NCI-H748 treated with DMSO at 0.1 percent for 48 hours (cell line): ENCODE measurements around the gene TRIM74.
"Not testable (repeated sequence)": the region's sequence is repeated elsewhere in the genome, so short reads cannot be mapped to it uniquely, and the experiment has no call there.

ENCODE experiments used
- DNase-seq: peaks from one replicate; lab custom pipeline; 2025; lab: John Stamatoyannopoulos, UW

Gene TRIM74

DNA sequence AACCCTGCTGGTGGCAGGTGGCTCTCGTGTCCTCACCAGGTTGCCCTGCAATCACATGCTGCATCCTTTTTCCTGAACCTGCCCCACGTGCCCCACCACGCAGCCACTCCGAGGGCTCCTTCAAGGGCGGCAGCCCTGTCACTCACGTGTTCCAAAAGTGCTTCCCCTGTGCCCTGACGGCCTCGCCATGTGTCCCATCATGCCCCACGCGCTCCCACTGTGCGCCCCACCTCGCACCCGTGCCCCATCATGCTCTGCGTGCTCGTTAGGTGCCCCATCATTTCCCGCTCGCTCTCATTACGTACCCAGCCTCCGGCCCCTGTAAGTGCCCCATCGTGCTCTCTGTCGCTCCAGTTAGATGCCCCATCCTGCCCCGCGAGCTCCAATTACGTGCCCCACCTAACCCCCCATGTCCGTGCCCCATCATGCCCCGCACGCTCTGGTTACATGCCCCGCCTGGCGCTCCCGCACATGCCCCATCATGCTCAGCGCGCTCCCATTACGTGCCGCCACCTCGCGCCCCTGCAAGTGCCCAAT, at the start of gene TRIM74:
Gene TRIM74, minus strand, starts transcription at position 487 of the 537 bp plus-strand sequence. CDS start 3,309 bp downstream, outside the sequence.
- not testable (repeated sequence) for DNase-seq

DNA sequence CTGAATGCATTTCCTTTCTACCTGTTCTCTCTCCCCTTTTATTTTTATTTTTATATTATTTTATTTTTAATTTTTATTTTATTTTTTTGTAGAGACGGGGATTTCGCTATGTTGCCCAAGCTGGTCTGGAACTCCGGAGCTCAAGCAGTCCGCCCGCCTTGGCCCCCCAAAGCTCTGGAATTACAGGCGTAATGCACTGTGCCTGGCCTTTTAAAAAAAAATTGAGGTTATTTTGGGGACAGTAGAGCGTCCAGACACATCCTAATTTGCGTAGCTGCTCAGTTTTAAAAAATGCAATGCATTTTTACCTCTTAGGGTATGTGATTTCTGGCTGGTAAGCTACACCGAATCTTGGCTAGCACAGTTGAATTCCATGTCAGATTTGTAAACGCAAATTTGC, 37.2 kb upstream of the TRIM74 start:
- not testable (repeated sequence) for DNase-seq

DNA sequence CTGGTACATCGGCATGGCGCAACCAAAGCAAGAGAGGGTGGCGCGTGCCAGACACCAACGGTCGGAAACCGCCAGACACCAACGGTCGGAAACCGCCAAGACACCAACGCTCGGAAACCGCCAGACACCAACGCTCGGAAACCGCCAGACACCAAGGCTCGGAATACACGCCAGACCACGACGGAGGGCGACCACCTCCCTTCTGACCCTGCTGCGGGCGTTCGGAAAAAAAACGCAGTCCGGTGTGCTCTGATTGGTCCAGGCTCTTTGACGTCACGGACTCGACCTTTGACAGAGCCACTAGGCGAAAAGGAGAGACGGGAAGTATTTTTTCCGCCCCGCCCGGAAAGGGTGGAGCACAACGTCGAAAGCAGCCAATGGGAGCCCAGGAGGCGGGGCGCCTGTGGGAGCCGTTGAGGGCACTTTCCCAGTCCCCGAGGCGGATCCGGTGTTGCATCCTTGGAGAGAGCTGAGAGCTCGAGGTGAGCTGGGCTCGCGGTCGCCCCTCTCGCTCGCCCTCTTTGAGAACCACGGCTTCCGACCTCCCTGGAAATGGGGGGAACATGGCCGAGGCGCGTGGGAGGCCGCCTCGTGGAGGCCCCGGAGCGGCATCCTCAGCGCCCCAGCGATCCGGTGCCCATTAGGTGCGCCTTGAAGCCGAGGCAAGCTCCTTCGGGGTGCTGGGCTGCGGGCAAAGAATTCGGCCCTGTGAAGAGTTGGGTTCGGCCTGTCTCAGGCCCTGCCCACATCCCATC, 36.6 kb upstream of the TRIM74 start:
- DNase-seq = not testable (repeated sequence)

DNA sequence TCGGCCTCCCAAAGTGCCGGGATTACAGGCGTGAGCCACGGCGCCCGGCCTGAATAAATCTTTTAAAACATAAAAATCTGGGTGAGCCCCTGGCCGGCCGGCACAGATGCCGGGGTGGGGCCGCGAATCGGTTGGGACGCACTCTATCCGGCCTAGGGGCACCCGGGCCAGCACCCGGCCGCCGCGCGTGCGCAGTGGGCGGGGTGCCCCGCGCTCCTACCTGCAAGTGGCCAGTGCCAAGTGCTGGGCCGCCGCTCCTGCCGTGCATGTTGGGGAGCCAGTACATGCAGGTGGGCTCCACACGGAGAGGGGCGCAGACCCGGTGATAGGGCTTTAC, 36.1 kb upstream of the TRIM74 start:
- not testable (repeated sequence) for DNase-seq

DNA sequence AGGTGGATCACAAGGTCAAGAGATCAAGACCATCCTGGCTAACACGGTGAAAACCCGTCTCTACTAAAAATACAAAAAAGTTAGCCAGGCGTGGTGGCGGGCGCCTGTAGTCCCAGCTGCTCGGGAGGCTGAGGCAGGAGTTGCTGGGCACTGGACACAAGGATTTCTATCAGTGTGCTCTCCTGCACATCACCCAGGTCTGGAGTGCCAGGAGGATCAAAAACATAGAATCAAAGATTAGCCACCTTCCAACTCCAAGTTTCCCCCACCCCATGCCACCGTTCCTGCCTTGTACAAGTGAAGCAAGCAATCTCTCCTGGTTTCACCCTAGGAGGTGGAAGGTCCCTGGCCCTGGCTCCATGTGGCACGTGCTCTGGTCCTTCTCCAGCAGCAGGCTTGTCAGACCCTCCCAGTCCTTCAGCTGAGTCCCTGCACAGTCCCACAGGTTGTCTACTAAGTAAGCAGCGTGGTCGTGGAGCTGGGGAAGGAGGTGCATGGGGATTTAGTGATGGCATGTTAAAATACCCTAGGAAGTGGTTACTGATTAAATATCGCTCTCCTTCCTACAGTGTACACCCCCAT, 28.7 kb upstream of the TRIM74 start:
- DNase-seq = not testable (repeated sequence)

DNA sequence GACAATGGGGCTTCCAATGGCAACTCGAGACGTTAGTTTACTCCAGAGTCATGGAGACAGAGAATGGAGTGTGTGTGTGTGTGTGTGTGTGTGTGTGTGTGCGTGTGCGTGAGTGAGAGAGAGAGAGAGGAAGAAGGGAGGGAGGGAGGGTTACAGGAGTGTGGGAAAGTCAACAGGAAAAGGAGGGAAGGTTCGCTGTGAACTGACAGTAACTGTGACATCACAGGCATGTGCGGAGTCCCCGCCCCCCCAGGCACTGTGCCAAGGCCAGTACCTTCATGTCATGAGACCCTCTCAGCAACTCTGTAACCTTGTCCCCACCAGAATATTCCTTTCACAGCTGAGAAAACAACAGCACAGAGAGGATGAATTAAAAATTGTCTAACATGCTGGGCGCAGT, 28.2 kb upstream of the TRIM74 start:
- DNase-seq = not testable (repeated sequence)

DNA sequence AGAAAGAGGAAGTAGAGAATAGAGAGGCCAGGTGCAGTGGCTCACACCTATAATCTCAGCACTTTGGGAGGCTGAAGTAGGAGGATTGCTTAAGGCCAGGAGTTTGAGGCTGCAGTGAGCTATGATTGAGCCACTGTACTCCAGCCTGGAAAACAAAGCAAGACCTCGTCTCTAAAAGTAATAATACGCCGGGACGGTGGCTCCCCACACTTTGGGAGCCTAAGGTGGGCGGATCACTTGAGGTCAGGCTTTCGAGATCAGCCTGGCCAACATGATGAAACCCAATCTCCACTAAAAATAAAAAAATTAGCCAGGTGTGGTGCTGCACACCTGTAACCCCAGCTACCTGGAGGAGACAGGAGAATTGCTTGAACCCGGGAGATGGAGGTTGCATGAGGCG, 26.2 kb upstream of the TRIM74 start:
- not testable (repeated sequence) for DNase-seq

DNA sequence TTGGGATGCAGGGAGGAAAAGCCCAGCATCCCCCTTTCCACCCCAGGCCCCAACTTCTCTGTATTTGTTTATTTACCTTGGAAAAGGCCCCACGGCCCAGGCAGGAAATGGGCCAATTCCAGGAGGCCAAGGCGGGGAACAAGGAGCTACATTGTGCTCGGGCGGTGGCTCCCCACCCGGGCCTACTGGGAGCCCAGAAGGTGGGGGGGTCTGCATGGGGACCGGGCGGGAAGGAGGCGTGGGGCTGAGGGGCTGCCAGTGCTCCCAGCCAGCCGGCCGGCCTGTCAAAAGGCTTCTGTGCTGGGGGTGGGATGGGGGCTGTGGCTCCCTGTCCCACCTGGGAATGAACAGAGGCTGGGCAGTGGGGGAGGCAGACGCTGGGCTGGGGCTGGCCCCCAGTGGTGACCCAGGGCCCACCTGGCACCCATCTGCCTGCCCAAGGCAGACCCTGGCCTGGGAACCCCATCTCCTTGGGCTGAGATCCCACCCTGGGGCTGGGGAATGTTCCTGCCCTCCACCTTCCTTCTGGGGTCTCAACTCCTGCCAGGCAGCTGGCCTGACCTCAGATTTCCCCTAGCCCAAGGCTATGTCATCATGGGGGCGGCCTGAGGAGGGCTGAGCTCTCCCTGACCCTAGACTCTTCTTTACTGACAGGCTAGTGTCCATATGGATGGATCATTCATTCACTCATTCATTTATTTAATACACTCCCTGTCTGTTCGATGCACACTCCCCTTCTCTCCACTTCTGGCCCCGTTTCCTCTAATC, 21.1 kb upstream of the TRIM74 start:
- not testable (repeated sequence) for DNase-seq

DNA sequence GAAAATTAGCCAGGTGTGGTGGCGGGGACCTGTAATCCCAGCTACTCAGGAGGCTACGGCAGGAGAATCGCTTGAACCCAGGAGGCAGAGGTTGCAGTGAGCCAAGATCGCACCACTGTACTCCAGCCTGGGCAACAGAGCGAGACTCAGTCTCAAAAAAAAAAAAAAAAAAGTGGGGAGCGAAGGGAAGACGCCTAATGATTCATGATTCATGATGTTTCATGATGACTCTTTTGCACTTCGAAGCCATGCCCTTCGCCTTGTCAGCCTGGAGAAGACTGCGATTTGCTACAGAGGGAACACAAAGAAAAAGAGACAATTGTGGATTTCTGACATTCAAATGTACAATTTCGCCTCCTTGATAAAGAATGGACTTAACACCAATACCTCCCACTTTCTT, 12.8 kb upstream of the TRIM74 start:
- not testable (repeated sequence) for DNase-seq

DNA sequence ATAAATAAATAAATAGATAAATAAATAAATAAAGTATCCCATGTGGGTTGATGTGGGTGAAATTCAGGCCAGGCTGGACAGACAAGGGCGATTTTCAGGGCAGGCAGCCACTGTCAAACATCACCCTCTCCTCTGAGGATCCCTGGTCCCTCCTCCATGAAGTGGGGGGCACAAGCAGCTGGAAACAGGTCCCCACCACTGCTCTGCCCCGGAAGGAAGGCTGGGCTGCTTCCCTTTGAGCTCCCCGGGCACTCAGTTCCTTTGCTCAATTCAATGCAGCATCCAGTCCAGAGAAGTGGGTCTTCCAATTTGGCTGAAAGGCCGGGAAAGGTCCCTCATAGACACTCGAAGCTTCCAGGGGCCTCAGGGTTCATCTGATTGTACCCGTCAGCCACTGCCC, 11.1 kb upstream of the TRIM74 start:
- not testable (repeated sequence) for DNase-seq

DNA sequence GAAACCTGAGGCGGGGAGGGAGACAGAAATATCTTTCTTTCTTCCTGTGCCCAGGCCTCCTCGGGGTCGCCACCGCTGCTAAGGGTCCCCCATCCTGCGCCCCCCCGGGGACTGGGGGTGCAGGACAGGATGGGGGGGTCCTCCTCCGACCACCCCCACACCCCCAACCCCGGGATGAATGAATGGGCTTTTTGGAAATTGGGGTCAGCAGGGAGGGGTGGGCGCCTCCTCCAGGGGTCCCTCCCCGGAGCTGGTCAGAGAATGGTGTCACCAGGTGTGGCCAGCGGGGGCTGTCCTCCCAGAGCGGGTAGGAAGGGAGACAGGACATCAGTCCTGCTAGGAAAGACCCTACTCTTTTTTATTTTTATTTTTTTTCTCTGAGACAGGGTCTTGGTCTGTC, 7.2 kb upstream of the TRIM74 start:
- not testable (repeated sequence) for DNase-seq

DNA sequence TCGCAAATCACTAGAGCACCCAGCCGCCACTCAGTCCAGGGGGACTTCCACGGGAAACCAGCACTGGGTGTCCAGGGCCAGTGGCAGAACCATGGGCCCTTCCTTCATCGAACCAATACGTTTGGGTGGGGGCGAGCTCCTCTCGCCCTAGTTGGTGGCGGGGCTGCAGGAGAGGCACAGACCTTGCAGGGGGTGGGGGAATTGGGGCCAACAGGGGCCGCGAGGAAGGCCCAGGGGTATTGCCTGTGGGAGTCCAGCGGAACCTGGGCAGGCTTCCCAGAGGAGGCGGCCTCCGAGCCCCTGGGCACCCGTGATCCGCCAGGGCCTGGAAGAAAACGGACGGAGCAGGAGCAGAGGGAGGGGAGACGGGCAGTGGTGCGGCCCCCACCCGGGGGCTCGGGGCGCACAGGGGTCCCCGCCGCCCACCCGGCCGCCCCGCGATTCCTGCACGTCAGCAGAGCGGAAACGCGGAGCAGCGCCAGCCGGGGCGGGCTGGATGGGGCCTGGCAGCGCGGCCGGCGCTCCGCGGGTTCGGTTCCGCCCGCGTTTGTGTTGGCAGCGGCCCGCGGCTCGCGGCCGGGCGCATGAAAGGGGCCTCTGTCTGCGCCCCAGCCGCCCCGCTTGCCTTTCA, 6.5 kb upstream of the TRIM74 start:
- not testable (repeated sequence) for DNase-seq

DNA sequence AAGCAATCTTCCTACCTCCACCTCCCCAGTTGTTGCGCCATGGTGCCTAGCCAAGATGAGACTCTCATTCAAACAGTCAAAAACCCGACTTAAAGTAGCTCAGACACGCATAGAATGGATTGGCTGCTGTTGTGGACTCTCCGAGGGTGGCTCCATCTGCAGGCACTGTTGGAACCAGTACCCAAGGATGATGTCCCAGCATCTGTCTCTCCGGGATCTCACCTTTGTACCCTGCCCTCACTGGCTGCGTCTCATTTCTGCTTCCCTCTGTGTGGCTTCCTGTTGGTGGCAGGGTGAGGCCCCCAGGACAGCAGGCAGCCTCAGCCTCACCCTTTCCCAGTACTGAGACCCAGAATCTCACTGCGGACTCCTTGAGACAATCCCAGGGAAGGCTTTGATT, 5.5 kb upstream of the TRIM74 start:
- not testable (repeated sequence) for DNase-seq

DNA sequence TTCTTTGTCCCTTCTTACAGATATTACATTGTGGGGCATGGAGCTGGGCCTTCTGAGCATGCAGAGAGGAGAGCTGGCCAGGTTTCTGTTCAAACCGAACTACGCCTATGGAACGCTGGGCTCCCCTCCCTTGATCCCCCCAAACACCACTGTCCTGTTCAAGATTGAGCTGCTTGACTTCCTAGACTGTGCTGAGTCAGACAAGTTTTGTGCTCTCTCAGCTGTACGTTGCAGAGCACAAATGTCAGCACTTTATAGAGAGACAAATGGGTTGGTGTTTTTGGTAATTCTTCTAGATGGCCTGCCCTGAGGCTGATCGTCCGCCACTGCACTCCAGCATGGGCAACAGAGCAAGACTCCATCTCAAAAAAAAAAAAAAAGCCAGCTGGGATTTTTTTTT, 2.2 kb upstream of the TRIM74 start:
- DNase-seq = not testable (repeated sequence)

DNA sequence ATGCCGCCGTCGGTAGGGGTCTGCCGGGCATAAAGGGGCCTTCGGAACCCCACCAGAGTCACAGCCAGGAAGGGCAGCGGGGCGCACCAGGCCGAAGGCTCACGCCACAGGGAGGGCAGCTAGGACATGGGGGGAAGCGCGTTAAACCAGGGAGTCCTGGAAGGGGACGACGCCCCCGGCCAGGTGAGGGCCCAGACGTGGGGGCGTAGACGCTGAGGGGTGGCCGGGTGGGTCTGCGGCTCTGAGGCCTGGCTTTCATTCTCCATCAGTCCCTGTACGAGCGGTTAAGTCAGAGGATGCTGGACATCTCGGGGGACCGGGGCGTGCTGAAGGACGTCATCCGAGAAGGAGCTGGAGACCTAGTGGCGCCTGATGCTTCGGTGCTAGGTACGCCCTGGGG, 422 bp upstream of the TRIM74 start:
- DNase-seq = not testable (repeated sequence)

DNA sequence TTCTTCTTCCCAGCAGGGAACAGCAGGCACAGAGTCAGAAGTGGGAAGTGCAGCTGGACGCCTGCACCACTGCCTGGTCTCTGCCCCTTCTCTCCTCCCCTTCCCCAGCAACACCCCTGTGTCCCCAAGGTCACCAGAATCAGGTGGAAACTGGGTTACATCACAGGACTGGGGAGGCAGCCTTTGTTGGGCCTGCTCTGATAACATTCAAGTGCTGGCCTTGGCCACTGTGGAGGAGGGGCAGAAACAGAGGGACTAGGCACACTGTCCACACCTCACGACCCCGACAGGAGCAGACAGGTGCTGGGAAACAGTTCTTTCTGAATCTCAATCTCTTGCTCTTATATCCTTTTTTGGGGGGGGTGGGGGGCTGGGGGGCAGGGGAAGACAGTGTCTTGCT, 2.4 kb downstream of the TRIM74 start:
- DNase-seq = not testable (repeated sequence)

DNA sequence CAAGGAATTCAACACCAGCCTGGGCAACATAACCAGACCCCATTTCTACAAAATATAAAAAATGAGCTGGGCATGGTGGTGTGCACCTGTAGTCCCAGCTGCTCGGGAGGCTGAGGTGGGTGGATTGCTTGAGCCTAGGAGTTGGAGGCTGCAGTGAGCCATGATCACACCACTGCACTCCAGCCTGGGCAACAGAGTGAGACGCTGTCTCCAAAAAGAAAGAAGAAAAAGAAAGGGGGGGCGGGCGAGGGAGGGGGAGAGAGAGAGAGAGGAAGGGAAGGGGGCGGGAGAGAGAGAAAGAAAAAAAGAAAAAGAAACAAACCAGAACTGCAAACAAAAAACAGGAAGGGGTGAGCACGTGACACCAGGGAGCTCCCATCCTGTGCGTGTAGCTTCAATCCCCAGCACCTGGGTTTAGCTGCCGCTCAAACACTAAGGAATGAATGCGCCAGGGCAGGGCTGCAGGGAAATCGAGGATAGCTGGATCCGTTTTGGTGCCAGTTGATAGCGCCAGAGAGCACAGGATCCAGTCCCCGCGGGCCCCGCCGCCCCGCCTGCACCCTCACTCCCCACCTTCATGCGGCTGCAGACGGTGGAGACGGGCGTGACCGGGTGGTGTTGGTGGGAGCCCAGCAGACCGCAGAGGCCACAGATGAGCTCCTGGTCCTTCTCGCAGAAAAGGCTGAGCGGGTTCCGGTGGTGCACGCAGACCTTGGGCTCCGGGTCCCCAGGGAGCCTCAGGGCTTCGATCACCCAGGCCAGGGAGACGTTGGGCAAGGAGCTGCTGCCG, 3.9 kb downstream of the TRIM74 start:
- DNase-seq = not testable (repeated sequence)

DNA sequence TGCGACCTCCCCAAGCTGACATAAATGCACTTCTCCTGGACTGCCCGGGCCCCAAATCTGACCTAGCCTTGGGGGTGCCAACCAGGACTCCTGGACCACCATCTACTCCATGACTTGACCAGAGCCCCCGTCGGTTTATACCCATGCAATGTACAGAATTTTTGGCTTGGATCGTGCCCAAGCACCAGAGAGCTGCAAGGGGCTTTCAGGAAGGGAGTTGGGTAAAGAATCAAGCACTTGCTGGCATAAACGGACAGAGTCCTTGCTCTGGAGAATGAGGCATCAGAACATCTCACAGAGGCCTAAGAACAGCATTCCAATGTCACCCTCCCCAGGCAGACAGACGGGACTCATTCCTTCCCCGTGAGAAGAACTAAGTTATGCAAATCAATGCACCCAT, 6.2 kb downstream of the TRIM74 start:
- DNase-seq = not testable (repeated sequence)

DNA sequence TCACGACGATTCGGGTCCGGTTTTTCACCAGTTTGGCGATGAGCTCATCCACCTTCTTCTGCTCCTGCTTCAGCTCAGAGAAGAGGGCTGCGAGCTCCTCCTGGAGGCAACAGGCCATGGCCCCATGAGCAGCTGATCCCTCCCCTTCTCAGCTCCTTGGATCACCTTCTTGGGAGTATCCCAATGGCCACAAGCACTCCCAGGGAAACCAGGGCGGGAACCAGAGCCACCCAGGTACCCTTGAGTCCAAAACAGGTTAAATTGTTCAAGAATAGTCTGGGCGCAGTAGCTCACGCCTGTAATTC, 8.0 kb downstream of the TRIM74 start:
- DNase-seq = not testable (repeated sequence)

DNA sequence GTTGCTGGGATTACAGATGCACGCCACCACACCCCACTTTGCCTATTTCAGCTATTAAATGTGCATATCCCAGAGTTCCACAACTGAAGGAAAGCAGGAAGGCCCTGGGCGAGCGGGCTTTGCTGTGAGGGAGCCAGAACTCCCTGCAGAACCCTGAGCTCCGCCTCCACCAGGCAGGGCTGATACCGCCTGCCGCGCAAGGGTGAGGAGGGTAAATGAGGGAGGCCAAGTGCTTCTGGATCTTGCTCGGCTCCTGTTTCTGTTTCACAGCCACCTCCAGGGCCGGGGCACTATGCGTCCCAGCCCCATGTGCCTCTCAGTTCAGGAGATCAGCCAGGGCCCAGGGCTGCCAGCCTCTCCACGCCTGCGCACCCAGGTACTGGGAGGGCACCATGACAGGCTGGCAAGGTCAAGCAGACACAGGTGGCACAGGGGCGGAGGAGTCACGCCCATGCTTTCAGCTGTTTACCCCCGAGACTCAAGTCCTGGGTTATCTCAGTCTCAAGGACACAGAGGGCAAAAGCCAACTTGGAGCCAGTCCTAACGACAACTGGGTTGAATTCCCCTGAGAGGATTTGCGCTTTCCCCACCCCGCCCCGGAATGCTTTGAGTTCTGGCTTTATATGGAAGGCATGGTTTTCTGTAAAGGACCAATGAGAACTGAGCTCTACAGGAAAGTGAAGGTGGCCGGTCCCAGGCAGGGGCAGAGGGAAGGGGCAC, 8.5 kb downstream of the TRIM74 start:
- DNase-seq = not testable (repeated sequence)

DNA sequence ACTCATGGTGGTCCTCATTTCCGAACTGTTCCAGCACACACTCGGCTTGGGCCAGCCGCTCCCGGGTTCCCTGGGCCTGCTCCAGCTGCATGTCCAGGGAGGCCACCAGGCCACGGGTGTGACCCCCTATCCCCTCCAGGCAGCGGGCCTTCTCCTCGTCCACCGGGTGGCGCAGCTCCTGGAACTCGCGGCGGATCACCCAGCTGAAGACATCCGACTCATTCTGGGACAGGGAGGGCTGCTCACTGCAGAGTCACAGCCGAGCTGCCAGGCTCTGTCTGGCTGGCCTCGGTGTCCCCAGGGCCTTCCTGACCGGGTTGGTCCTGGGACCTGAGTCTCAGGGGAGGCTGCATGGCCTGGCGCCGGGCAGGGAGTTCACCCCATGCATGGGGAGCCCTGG, 9.2 kb downstream of the TRIM74 start:
- not testable (repeated sequence) for DNase-seq
